HCT116 (cell line): ENCODE data around the gene ERMAP. TPM values are rescaled to one million over a fixed set of nuclear protein-coding genes. Genes with fewer than 3 reads are reported as not detected.

Source experiments
- ATAC-seq: fragments of 200-7000 bp; cut with Tn5 transposase; 2 replicates; pipeline ENCODE4 v1.9.1; 2020; ENCODE audit warnings: mild to moderate bottlenecking, moderate library complexity
- BruUV-seq: library from RNA; stranded (reverse); fragments of 400-500 nt; replicated peaks from 2 replicates; lab custom pipeline; 2021; lab: Mats Ljungman, UMichigan
- CTCF ChIA-PET: fragments of 300-600 bp; sonication (Branson Sonifier 250); formaldehyde crosslinking; loops from one replicate; lab custom pipeline; 2021; ENCODE audit warnings: antibody characterized with exemption; lab: Charles Lee
- POLR2A ChIA-PET: fragments of 300-600, 350-600 bp; sonication (Branson Sonifier 250); formaldehyde crosslinking; loops from one replicate; lab custom pipeline; 2021; ENCODE audit warnings: antibody characterized with exemption; lab: Charles Lee
- RAD21 ChIA-PET, 2 experiments: fragments of 300-600 bp; sonication (Branson Sonifier 250); formaldehyde crosslinking; loops; one replicate each; lab custom pipeline; 2023; ENCODE audit warnings: low total read pairs in 2 of 2; ENCODE audit not compliant: uncharacterized antibody in 2 of 2, unreplicated experiment in 2 of 2, low non-redundant PET in 1 of 2; lab: Charles Lee
- DNase-seq: peaks from one replicate; pipeline ENCODE4 v3.0.0-alpha.2; 2010; ENCODE audit warnings: low read depth, low spot score
- H2AFZ ChIP-seq: fragments of 200-600 bp; shearing (Covaris generic), sonication (generic); 2 replicates; pipeline ENCODE4 v1.6.1; 2017; ENCODE audit warnings: low read depth, mixed run types, mixed read lengths, antibody characterized with exemption, low read length; ENCODE audit not compliant: poor library complexity, severe bottlenecking
- H3K27ac ChIP-seq: 2 replicates; pipeline ENCODE4 v1.5.1; 2012; ENCODE audit warnings: low read depth, low read length
- H3K27me3 ChIP-seq: fragments of 200-600 bp; sonication (generic); 2 replicates; pipeline ENCODE4 v1.6.1; 2016; ENCODE audit warnings: mixed run types, low read length, mixed read lengths; ENCODE audit not compliant: insufficient read depth
- H3K36me3 ChIP-seq, 2 experiments: fragments of 200-500 bp in 1 of 2; fragments of 200-600 bp in 1 of 2; sonication (Bioruptor generic) in 1 of 2; sonication (generic) in 1 of 2; 2 replicates each; pipeline versions ENCODE4 v1.5.1 to v1.6.1; 2014 to 2016; ENCODE audit warnings: low read length in 2 of 2, inconsistent platforms in 1 of 2, mixed read lengths in 1 of 2, mixed run types in 1 of 2; ENCODE audit not compliant: insufficient read depth in 2 of 2, control insufficient read depth in 1 of 2
- H3K4me1 ChIP-seq, 2 experiments: fragments of 200-600 bp in 1 of 2; sonication (generic) in 1 of 2; 2 replicates each; pipeline versions ENCODE4 v1.5.1 to v1.6.1; 2012 to 2017; ENCODE audit warnings: low read length in 2 of 2, inconsistent platforms in 1 of 2, mild to moderate bottlenecking in 1 of 2, mixed read lengths in 1 of 2, mixed run types in 1 of 2, moderate library complexity in 1 of 2; ENCODE audit not compliant: insufficient read depth in 2 of 2, control insufficient read depth in 1 of 2
- H3K4me2 ChIP-seq: fragments of 200-600 bp; sonication (generic); 2 replicates; pipeline ENCODE4 v1.6.1; 2017; ENCODE audit warnings: mixed run types, low read length, mixed read lengths
- H3K4me3 ChIP-seq, 2 experiments: fragments of 200-600 bp in 1 of 2; sonication (generic) in 1 of 2; replicated peaks in 1 of 2; 2 replicates each; pipeline ENCODE4 v1.5.1; 2011 to 2016; ENCODE audit warnings: low read length in 2 of 2, control low read depth in 1 of 2, low read depth in 1 of 2, mild to moderate bottlenecking in 1 of 2, mixed read lengths in 1 of 2, mixed run types in 1 of 2
- H3K79me2 ChIP-seq: fragments of 200-600 bp; sonication (generic); 2 replicates; pipeline ENCODE4 v1.6.1; 2017; ENCODE audit warnings: mild to moderate bottlenecking, mixed run types, low read length, moderate library complexity, mixed read lengths; ENCODE audit not compliant: insufficient read depth
- H3K9ac ChIP-seq: fragments of 200-600 bp; sonication (generic); 2 replicates; pipeline ENCODE4 v1.6.1; 2016; ENCODE audit warnings: low read length, mixed read lengths
- H3K9me2 ChIP-seq: fragments of 200-600 bp; sonication (generic), shearing (Covaris generic); 2 replicates; pipeline ENCODE4 v1.6.1; 2017; ENCODE audit warnings: mixed run types, mild to moderate bottlenecking, moderate library complexity; ENCODE audit not compliant: insufficient read depth
- H3K9me3 ChIP-seq, 2 experiments: fragments of 200-500 bp in 1 of 2; fragments of 200-600 bp in 1 of 2; sonication (Bioruptor generic) in 1 of 2; sonication (generic) in 1 of 2; 2 replicates each; pipeline ENCODE4 v1.6.1; 2014 to 2017; ENCODE audit warnings: low read length in 2 of 2, mixed read lengths in 2 of 2, inconsistent platforms in 1 of 2, low read depth in 1 of 2, mild to moderate bottlenecking in 1 of 2, mixed run types in 1 of 2, moderate library complexity in 1 of 2; ENCODE audit not compliant: control insufficient read depth in 1 of 2, insufficient read depth in 1 of 2
- H4K20me1 ChIP-seq: fragments of 200-600 bp; sonication (generic), shearing (Covaris generic); 2 replicates; pipeline ENCODE4 v1.6.1; 2017; ENCODE audit warnings: mixed run types, mild to moderate bottlenecking, moderate library complexity; ENCODE audit not compliant: insufficient read depth
- EGR1 ChIP-seq: IDR thresholded peaks from 2 replicates; pipeline ENCODE4 v1.6.1; 2012; ENCODE audit warnings: low read depth
- EZH2phosphoT487 ChIP-seq: fragments of 200-600 bp; IDR thresholded peaks from 2 replicates; pipeline ENCODE4 v1.6.1; 2018; ENCODE audit warnings: antibody characterized with exemption, borderline replicate concordance
- FOSL1 ChIP-seq: IDR thresholded peaks from 2 replicates; pipeline ENCODE4 v1.6.1; 2012; ENCODE audit warnings: low read depth
- POLR2AphosphoS5 ChIP-seq: IDR thresholded peaks from 2 replicates; pipeline ENCODE4 v1.6.1; 2011; ENCODE audit warnings: mild to moderate bottlenecking, low read depth, low read length, moderate library complexity
- REST ChIP-seq: IDR thresholded peaks from 2 replicates; pipeline ENCODE4 v1.6.1; 2012; ENCODE audit warnings: low read depth
- SP1 ChIP-seq: IDR thresholded peaks from 2 replicates; pipeline ENCODE4 v1.6.1; 2012; ENCODE audit warnings: low read depth
- ZNF274 ChIP-seq: fragments of 200-500 bp; sonication (Bioruptor generic); IDR thresholded peaks from 2 replicates; pipeline ENCODE4 v1.6.1; 2014; ENCODE audit warnings: mild to moderate bottlenecking, low read depth, low read length, inconsistent platforms
- intact Hi-C: fragments of 100-400 bp; cut with micrococcal nuclease; formaldehyde crosslinking; loops from 2 replicates; pipeline ENCODE4 v1.10.0; 2022
- total RNA-seq: library from RNA; stranded (reverse); gene quantifications from one replicate; pipeline ENCODE4 v1.2.1, GENCODE V29; 2021; ENCODE audit not compliant: unreplicated experiment

ERMAP gene
- total RNA-seq, 1 experiment from 2014 or later: 5.4 TPM

DNA sequence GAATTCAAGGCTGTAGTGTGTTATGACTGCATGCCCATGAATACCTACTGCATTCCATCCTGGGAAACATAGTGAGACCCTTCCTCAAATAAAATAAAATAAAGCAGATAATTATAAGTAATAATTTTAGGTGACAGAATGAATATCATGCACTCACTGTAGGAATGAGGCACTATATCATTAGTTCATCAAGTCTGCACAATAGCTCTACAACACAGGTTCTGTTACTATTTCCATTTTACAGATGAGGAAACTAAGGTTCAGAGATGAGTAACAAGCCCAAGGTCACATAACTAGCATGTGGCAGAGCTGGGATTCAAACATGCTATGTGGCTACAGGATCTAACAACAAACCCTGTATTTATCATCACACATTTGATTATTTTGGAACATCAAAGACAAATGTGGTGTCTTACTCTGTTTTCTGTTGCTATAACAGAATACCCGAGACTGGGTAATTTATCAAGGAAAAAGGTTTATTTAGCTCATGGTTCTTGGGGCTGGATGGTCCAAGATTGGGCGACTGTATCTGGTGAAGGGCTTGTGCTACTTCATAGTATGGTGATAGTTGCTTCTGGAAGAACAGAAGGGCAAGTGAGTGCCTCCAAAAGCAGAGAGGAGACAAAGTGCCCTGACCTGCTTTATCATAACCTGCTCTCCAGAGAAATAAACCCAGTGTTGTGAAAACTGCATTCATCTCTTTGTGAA, 24.7 kb downstream of the ERMAP start:
- no peak overlapping the region for H3K4me2 ChIP-seq
- ChIA-PET CTCF (no interaction called here), POLR2A (interaction anchor here (0.6 kb wide), 1 partner anchor 525 kb away, joined by 4 read pairs; no protein-coding TSS in a partner anchor), RAD21 (no interaction called here)
- ATAC-seq (no peak), DNase-seq (no peak)
- H3K27me3 ChIP-seq: no peaks in the 10 kb centered on the region
- no peak for TF ChIP-seq REST
- no peak for TF ChIP-seq ZNF274
- no peak for TF ChIP-seq POLR2AphosphoS5
- no peak for TF ChIP-seq EGR1
- TF ChIP-seq SP1: no peak
- no peak for TF ChIP-seq EZH2phosphoT487
- no peak for TF ChIP-seq FOSL1
- H3K79me2 ChIP-seq: no peaks in the 10 kb centered on the region; the same call in 1 of the 2 replicates
- peaks cover 0 to 7% of the 10 kb centered on the region in 2 experiments; a peak in 1 of 4 replicates for H3K4me1 ChIP-seq
- no peaks in the 10 kb centered on the region for H3K36me3 ChIP-seq
- H3K9me2 ChIP-seq: no peaks in the 10 kb centered on the region
- H2AFZ ChIP-seq: no peak overlapping the region
- no peak overlapping the region for H3K4me3 ChIP-seq
- BruUV-seq: no TSS peak
- intact Hi-C loops: no loop called here
- H4K20me1 ChIP-seq: no peaks in the 10 kb centered on the region
- no peak overlapping the region for H3K9ac ChIP-seq
- no peaks in the 10 kb centered on the region for H3K9me3 ChIP-seq
- no peak overlapping the region for H3K27ac ChIP-seq
